PC-3 (cell line): Measurements from ENCODE around the gene ZNF407. TPM values are rescaled to one million over a fixed set of nuclear protein-coding genes. Genes with fewer than 3 reads are reported as not detected.
"Not testable (repeated sequence)": the region's sequence is repeated elsewhere in the genome, so short reads cannot be mapped to it uniquely, and the experiment has no call there.

Experiments used
- ATAC-seq: fragments of 200-7000 bp; cut with Tn5 transposase; 2 replicates; pipeline ENCODE4 v1.9.1; 2020; ENCODE audit warnings: mild to moderate bottlenecking, moderate library complexity
- BruUV-seq: library from RNA; stranded (reverse); fragments of 400-500 nt; replicated peaks from 2 replicates; lab custom pipeline; 2021; lab: Mats Ljungman, UMichigan
- CTCF ChIA-PET: fragments of 300-600 bp; sonication (Branson Sonifier 250); formaldehyde crosslinking; loops from one replicate; lab custom pipeline; 2022; ENCODE audit warnings: antibody characterized with exemption; lab: Charles Lee
- POLR2A ChIA-PET: fragments of 300-600 bp; sonication (Branson Sonifier 250); formaldehyde crosslinking; loops from one replicate; lab custom pipeline; 2022; ENCODE audit warnings: antibody characterized with exemption; ENCODE audit not compliant: unreplicated experiment; lab: Charles Lee
- DNase-seq: peaks from one replicate; pipeline ENCODE4 v3.0.0-alpha.2; 2015
- H2AFZ ChIP-seq: fragments of 300-600 bp; sonication (generic); 2 replicates; pipeline ENCODE4 v1.6.0; 2016; ENCODE audit warnings: antibody characterized with exemption, low read length
- H3F3A ChIP-seq: fragments of 300-600 bp; sonication (generic); one replicate; pipeline ENCODE4 v1.6.0; 2017; ENCODE audit warnings: antibody characterized with exemption, low read length, control low read depth, mild to moderate bottlenecking; ENCODE audit not compliant: unreplicated experiment
- H3K27ac ChIP-seq: fragments of 300-600 bp; sonication (generic); 2 replicates; pipeline ENCODE4 v1.5.1; 2016; ENCODE audit warnings: mild to moderate bottlenecking, low read length
- H3K27me3 ChIP-seq: fragments of 300-600 bp; sonication (generic); 2 replicates; pipeline ENCODE4 v1.6.1; 2016; ENCODE audit warnings: low read length, mixed read lengths
- H3K36me3 ChIP-seq: fragments of 300-600 bp; sonication (generic); 2 replicates; pipeline ENCODE4 v1.6.1; 2016; ENCODE audit warnings: low read depth, mixed run types, low read length, mixed read lengths
- H3K4me1 ChIP-seq: fragments of 300-600 bp; sonication (generic); 2 replicates; pipeline ENCODE4 v1.5.1; 2016; ENCODE audit warnings: low read length; ENCODE audit not compliant: insufficient read depth
- H3K4me2 ChIP-seq: fragments of 300-600 bp; sonication (generic); 2 replicates; pipeline ENCODE4 v1.6.0; 2016; ENCODE audit warnings: low read length
- H3K4me3 ChIP-seq: fragments of 300-600 bp; sonication (generic); 2 replicates; pipeline ENCODE4 v1.5.1; 2016; ENCODE audit warnings: mild to moderate bottlenecking, low read length, mixed read lengths
- H3K79me2 ChIP-seq: fragments of 300-600 bp; sonication (generic); 2 replicates; pipeline ENCODE4 v1.6.1; 2017; ENCODE audit warnings: low read length, mixed read lengths
- H3K9ac ChIP-seq: fragments of 300-600 bp; sonication (generic); 2 replicates; pipeline ENCODE4 v1.6.0; 2016; ENCODE audit warnings: mild to moderate bottlenecking, low read length
- H3K9me2 ChIP-seq: fragments of 300-600 bp; sonication (generic); replicated peaks from 2 replicates; pipeline ENCODE4 v1.6.1; 2016; ENCODE audit warnings: mixed run types, low read length, mixed read lengths
- H3K9me3 ChIP-seq: fragments of 300-600 bp; sonication (generic); 2 replicates; pipeline ENCODE4 v1.6.1; 2016; ENCODE audit warnings: low read length, mixed read lengths
- H4K20me1 ChIP-seq: fragments of 300-600 bp; sonication (generic); 2 replicates; pipeline ENCODE4 v1.6.1; 2016; ENCODE audit warnings: low read length, mixed read lengths
- CTCF ChIP-seq: fragments of 300-600 bp; sonication (generic); conservative IDR thresholded peaks from 2 replicates; pipeline ENCODE4 v1.5.1; 2017; ENCODE audit warnings: antibody characterized with exemption, low read depth, mild to moderate bottlenecking, low read length
- EZH2 ChIP-seq: fragments of 300-600 bp; sonication (generic); IDR thresholded peaks from one replicate; pipeline ENCODE4 v1.6.1; 2017; ENCODE audit warnings: antibody characterized with exemption, mild to moderate bottlenecking, low read length; ENCODE audit not compliant: unreplicated experiment
- EZH2phosphoT487 ChIP-seq: fragments of 300-600 bp; sonication (generic); IDR thresholded peaks from 2 replicates; pipeline ENCODE4 v1.6.1; 2018; ENCODE audit warnings: mild to moderate bottlenecking, antibody characterized with exemption, low read length, borderline replicate concordance
- intact Hi-C: fragments of 100-400 bp; cut with micrococcal nuclease; formaldehyde crosslinking; loops from 2 replicates; pipeline ENCODE4 v1.9.0; 2023
- total RNA-seq: library from RNA; depleted of rRNA; stranded (reverse); fragments of >200 nt; gene quantifications from 2 replicates; pipeline ENCODE4 v1.2.3, GENCODE V29; 2014

Gene ZNF407
- total RNA-seq, 1 experiment from 2014 or later: 9.3 TPM

- Histone ChIP-seq H4K20me1 (no peaks in the 10 kb centered on the region), H3K4me1 (no peaks in the 10 kb centered on the region), H3K79me2 (no peaks in the 10 kb centered on the region), H3F3A (no peaks in the 10 kb centered on the region), H3K4me3 (no peak overlapping the region), H2AFZ (no peak overlapping the region), H3K9ac (no peak overlapping the region), H3K27me3 (peaks cover 25% of the 10 kb centered on the region), H3K27ac (no peak overlapping the region), H3K4me2 (no peak overlapping the region), H3K9me2 (no peaks in the 10 kb centered on the region), H3K36me3 (no peaks in the 10 kb centered on the region), H3K9me3 (0 out of 2 replicates have a peak, but pooled peaks cover 3% of the 10 kb centered on the region)
- intact Hi-C loops: no loop called here
- POLR2A ChIA-PET: no interaction called here
- TF ChIP-seq EZH2 (no peak), EZH2phosphoT487 (no peak), CTCF (no peak)
- no TSS peak for BruUV-seq
- ATAC-seq (no peak), DNase-seq (no peak)
- CTCF ChIA-PET: interaction anchor here (0.7 kb wide), 1 partner anchor 11 kb away, joined by 4 read pairs; no protein-coding TSS in a partner anchor
These were observed 34.9 kb upstream of the ZNF407 start for GRCh38 chr18:74562775-74563174.

GRCh38 chr18:74563999-74564398 is 33.7 kb upstream of the ZNF407 start:
- H3K36me3 ChIP-seq: no peaks in the 10 kb centered on the region
- no peak for TF ChIP-seq EZH2
- no peak for TF ChIP-seq EZH2phosphoT487
- no peak for TF ChIP-seq CTCF
- no TSS peak for BruUV-seq
- no peak overlapping the region for H3K4me2 ChIP-seq
- peaks cover 31% of the 10 kb centered on the region for H3K27me3 ChIP-seq
- CTCF ChIA-PET: interaction anchor here (0.6 kb wide), 1 partner anchor 13 kb away, joined by 10 read pairs; no protein-coding TSS in a partner anchor
- no peak overlapping the region for H2AFZ ChIP-seq
- H3K4me1 ChIP-seq: no peaks in the 10 kb centered on the region
- H3K27ac ChIP-seq: no peak overlapping the region
- H3K9ac ChIP-seq: no peak overlapping the region
- no peak overlapping the region for H3K4me3 ChIP-seq
- no peaks in the 10 kb centered on the region for H3K9me2 ChIP-seq
- H3K9me3 ChIP-seq: 0 out of 2 replicates have a peak, but pooled peaks cover 3% of the 10 kb centered on the region
- DNase-seq (no peak), ATAC-seq (no peak)
- H4K20me1 ChIP-seq: no peaks in the 10 kb centered on the region
- no peaks in the 10 kb centered on the region for H3K79me2 ChIP-seq
- H3F3A ChIP-seq: no peaks in the 10 kb centered on the region
- intact Hi-C loops: no loop called here
- POLR2A ChIA-PET: no interaction called here

- H2AFZ ChIP-seq, DNase-seq, H3K4me2 ChIP-seq, H3K4me3 ChIP-seq, H3K36me3 ChIP-seq, H3K9ac ChIP-seq, H3K27ac ChIP-seq, H3K4me1 ChIP-seq, CTCF ChIA-PET, ATAC-seq, H3K79me2 ChIP-seq, BruUV-seq, H4K20me1 ChIP-seq, POLR2A ChIA-PET, H3K9me2 ChIP-seq, H3K9me3 ChIP-seq, intact Hi-C loops, H3F3A ChIP-seq: not testable (repeated sequence)
- peaks cover 38% of the 10 kb centered on the region for H3K27me3 ChIP-seq
These were observed 32.5 kb upstream of the ZNF407 start for GRCh38 chr18:74565164-74565563.

- CTCF ChIA-PET, POLR2A ChIA-PET, H2AFZ ChIP-seq, H3F3A ChIP-seq, H3K79me2 ChIP-seq, DNase-seq, H3K4me2 ChIP-seq, H4K20me1 ChIP-seq, H3K27ac ChIP-seq, H3K9me3 ChIP-seq, BruUV-seq, H3K9me2 ChIP-seq, H3K4me1 ChIP-seq, H3K9ac ChIP-seq, intact Hi-C loops, ATAC-seq, H3K4me3 ChIP-seq, H3K36me3 ChIP-seq: not testable (repeated sequence)
- peaks cover 46% of the 10 kb centered on the region for H3K27me3 ChIP-seq
These were observed 31.7 kb upstream of the ZNF407 start for GRCh38 chr18:74565993-74566392.
